ENCODE results near the gene RBM20.
"Not testable (repeated sequence)": the region's sequence is repeated elsewhere in the genome, so short reads cannot be mapped to it uniquely, and the experiment has no call there.

GRCh38 chr10:110705596-110705995, 61.5 kb downstream of the RBM20 start:
- TF ChIP-seq CEBPB (IDR thresholded peaks at IDR 0.05); RFX5 (IDR thresholded peaks at IDR 0.05); HDAC2 (IDR thresholded peaks at IDR 0.05); RAD21 (conservative IDR thresholded peaks at IDR 0.05 in 1 of 2, IDR thresholded peaks at IDR 0.05 in 1 of 2); CTCF (IDR thresholded peaks at IDR 0.05); RCOR1 (IDR thresholded peaks at IDR 0.05; ENCODE audit: low read depth, low read length); EHF (CRISPR knock-in tag; IDR thresholded peaks at IDR 0.05); POLR2A (IDR thresholded peaks at IDR 0.05; ENCODE audit: low read length); SMC3 (IDR thresholded peaks at IDR 0.05); ZNF302 (CRISPR knock-in tag; IDR thresholded peaks at IDR 0.05); USF2 (IDR thresholded peaks at IDR 0.05); REST (IDR thresholded peaks at IDR 0.05); MAX (IDR thresholded peaks at IDR 0.05): not testable (repeated sequence)

Data from A549 (cell line).